Measurements from ENCODE around the gene PRPF31. TPM values are rescaled to one million over a fixed set of nuclear protein-coding genes. Genes with fewer than 3 reads are reported as not detected.

PRPF31 gene
- total and polyA plus RNA-seq, 9 of the 15 experiments (the other 6 are each of a cell fraction or from before 2014, with no cell fraction given) = 5.8 to 92.2 (median 69.2) TPM

DNA sequence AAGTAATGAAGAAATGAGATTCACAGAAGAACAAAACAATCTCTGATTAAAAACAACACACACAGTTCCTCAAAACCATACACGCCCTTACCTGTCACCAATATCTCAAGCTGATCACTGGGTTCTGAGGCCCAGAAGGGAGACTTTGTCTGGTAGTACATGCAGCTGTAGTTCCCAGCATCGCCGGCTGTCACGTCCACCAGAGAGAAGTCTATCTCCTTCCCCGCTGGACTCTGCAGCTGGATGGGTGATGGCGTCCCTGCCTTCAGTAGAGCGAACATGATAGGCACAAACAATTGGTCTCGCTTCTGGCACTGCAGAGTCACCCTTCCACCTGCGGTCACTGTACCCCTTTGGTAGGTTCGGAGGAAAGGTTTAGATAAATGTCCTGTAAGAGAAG, 41.7 kb upstream of the PRPF31 start (continued):
- TF ChIP-seq, protein P1, sequence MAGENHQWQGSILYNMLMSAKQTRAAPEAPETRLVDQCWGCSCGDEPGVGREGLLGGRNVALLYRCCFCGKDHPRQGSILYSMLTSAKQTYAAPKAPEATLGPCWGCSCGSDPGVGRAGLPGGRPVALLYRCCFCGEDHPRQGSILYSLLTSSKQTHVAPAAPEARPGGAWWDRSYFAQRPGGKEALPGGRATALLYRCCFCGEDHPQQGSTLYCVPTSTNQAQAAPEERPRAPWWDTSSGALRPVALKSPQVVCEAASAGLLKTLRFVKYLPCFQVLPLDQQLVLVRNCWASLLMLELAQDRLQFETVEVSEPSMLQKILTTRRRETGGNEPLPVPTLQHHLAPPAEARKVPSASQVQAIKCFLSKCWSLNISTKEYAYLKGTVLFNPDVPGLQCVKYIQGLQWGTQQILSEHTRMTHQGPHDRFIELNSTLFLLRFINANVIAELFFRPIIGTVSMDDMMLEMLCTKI (IDR thresholded peaks at IDR 0.05; ENCODE audit: partially characterized antibody) = no peak
- TF ChIP-seq, protein P2, sequence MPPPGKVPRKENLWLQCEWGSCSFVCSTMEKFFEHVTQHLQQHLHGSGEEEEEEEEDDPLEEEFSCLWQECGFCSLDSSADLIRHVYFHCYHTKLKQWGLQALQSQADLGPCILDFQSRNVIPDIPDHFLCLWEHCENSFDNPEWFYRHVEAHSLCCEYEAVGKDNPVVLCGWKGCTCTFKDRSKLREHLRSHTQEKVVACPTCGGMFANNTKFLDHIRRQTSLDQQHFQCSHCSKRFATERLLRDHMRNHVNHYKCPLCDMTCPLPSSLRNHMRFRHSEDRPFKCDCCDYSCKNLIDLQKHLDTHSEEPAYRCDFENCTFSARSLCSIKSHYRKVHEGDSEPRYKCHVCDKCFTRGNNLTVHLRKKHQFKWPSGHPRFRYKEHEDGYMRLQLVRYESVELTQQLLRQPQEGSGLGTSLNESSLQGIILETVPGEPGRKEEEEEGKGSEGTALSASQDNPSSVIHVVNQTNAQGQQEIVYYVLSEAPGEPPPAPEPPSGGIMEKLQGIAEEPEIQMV (tag; conservative IDR thresholded peaks at IDR 0.05; ENCODE audit: low read depth) = no peak
- TF ChIP-seq JUN (IDR thresholded peaks at IDR 0.05; ENCODE audit: borderline replicate concordance, low read depth, low read length) = no peak
- no peak for TF ChIP-seq JUN (CRISPR knock-in tag; IDR thresholded peaks at IDR 0.05; ENCODE audit: borderline replicate concordance)
- TF ChIP-seq, protein P3, sequence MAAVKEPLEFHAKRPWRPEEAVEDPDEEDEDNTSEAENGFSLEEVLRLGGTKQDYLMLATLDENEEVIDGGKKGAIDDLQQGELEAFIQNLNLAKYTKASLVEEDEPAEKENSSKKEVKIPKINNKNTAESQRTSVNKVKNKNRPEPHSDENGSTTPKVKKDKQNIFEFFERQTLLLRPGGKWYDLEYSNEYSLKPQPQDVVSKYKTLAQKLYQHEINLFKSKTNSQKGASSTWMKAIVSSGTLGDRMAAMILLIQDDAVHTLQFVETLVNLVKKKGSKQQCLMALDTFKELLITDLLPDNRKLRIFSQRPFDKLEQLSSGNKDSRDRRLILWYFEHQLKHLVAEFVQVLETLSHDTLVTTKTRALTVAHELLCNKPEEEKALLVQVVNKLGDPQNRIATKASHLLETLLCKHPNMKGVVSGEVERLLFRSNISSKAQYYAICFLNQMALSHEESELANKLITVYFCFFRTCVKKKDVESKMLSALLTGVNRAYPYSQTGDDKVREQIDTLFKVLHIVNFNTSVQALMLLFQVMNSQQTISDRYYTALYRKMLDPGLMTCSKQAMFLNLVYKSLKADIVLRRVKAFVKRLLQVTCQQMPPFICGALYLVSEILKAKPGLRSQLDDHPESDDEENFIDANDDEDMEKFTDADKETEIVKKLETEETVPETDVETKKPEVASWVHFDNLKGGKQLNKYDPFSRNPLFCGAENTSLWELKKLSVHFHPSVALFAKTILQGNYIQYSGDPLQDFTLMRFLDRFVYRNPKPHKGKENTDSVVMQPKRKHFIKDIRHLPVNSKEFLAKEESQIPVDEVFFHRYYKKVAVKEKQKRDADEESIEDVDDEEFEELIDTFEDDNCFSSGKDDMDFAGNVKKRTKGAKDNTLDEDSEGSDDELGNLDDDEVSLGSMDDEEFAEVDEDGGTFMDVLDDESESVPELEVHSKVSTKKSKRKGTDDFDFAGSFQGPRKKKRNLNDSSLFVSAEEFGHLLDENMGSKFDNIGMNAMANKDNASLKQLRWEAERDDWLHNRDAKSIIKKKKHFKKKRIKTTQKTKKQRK (IDR thresholded peaks at IDR 0.05; ENCODE audit: borderline replicate concordance, low read depth, low read length) = no peak
- TF ChIP-seq ZNF589 (CRISPR knock-in tag; IDR thresholded peaks at IDR 0.05; ENCODE audit: low read depth) = no peak
- no peak for TF ChIP-seq ZNF124 (CRISPR knock-in tag; IDR thresholded peaks at IDR 0.05)
- no peak for TF ChIP-seq ZNF717 (CRISPR knock-in tag; IDR thresholded peaks at IDR 0.05)
- TF ChIP-seq, protein P4, sequence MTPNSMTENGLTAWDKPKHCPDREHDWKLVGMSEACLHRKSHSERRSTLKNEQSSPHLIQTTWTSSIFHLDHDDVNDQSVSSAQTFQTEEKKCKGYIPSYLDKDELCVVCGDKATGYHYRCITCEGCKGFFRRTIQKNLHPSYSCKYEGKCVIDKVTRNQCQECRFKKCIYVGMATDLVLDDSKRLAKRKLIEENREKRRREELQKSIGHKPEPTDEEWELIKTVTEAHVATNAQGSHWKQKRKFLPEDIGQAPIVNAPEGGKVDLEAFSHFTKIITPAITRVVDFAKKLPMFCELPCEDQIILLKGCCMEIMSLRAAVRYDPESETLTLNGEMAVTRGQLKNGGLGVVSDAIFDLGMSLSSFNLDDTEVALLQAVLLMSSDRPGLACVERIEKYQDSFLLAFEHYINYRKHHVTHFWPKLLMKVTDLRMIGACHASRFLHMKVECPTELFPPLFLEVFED (CRISPR knock-in tag; conservative IDR thresholded peaks at IDR 0.05) = no peak
- no peak for TF ChIP-seq JUNB (CRISPR knock-in tag; conservative IDR thresholded peaks at IDR 0.05)
